Measurements from ENCODE around the gene FRG2. TPM values are rescaled to one million over a fixed set of nuclear protein-coding genes. Genes with fewer than 3 reads are reported as not detected.
"Not testable (repeated sequence)": the region's sequence is repeated elsewhere in the genome, so short reads cannot be mapped to it uniquely, and the experiment has no call there.

The FRG2 gene
- total RNA-seq, 2 experiments from 2014 or later = not detected

DNA sequence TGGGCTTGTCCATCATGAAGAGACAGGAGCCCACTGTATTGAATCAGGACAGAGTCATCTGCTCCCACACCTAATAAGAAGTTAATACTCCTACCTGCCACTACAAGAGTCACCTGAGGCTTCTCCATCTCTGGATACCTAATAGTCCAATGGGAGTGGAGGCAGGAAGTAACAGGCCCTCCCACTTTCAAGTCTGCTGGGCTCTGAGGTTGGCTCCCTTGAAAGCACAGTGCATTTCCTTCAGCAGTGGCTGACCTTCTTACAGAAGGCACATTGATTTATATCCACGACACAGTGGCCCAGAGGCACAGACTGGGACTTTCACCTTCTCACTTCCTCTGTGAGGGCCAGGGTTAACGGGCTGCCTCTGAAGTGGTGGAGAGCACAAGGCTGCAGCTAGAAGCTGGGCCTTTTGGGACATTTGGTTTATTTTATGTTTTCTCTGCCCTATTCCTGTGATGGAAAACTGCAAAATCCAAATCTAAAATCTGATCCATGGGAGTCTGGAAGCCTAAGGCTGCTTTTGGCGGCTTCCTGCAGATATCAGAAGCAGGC lies 38.1 kb downstream of the FRG2 start:
- CTCF ChIA-PET = no interaction called here
- Mint-ChIP-seq H3K4me3 (no peak overlapping the region), H3K4me1 (ENCODE audit: low read depth) (no peaks in the 10 kb centered on the region), H3K27ac (no peak overlapping the region), H3K27me3 (ENCODE audit: low read depth) (peaks cover 18% of the 10 kb centered on the region), H3K36me3 (ENCODE audit: low read depth) (no peaks in the 10 kb centered on the region), H3K9me3 (peaks cover 2% of the 10 kb centered on the region)
- no peak for DNase-seq
- intact Hi-C loops (cut with micrococcal nuclease) = no loop called here

DNA sequence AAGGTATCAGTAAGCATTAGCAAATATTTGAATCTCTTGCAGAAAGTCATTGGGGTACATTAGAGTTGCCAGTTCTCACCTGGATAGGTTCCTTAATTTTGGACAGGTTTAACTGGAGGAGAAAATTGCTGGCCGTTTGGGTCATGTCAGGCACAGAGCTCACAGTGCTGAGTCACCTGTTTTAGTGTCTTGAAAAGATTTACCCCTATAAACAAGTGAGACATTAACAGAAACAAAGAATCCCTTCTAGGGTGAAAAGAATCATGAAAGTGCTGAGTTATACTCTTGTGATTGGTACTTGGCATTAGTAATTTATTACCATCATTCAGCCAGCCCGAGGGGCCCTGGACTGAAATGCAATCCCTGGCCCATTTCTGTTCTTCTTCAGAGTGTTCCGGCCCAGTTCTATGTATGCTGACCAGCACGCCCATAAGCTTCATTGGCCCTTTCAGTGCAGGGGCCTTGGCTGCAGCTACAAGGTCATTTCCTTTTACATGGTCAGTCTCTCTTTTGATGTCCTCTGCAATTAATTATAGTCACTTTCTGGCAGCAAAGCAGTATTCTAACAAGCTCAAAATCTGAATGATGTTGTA lies 41.3 kb downstream of the FRG2 start:
- H3K9me3 Mint-ChIP-seq; CTCF ChIA-PET; H3K4me3 Mint-ChIP-seq; H3K27me3 Mint-ChIP-seq (ENCODE audit: low read depth); intact Hi-C loops (cut with micrococcal nuclease); DNase-seq; H3K36me3 Mint-ChIP-seq (ENCODE audit: low read depth); H3K4me1 Mint-ChIP-seq (ENCODE audit: low read depth); H3K27ac Mint-ChIP-seq: not testable (repeated sequence)

DNA sequence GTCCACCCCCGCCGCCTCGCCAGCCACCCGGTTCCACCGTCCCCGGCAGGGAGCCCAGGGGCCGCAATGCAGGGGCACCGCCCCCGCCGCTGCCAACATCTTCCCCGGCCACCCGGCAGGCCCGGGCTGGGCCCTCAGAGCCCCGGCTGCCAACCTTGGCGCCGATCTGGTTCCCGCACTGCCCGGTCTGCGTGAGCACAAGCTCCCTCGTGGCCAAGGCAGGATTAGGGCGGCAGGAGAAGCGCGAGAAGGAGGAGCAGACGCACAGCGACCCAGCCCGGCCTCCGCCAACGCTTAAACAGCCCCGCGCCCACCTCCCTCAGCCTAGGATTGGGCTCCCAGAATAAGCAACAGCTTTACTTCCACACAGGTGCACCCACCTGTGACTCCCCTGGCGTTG lies 42.4 kb downstream of the FRG2 start:
- H3K4me3 Mint-ChIP-seq; H3K4me1 Mint-ChIP-seq (ENCODE audit: low read depth); CTCF ChIA-PET; H3K27ac Mint-ChIP-seq; intact Hi-C loops (cut with micrococcal nuclease); H3K9me3 Mint-ChIP-seq; H3K27me3 Mint-ChIP-seq (ENCODE audit: low read depth); DNase-seq; H3K36me3 Mint-ChIP-seq (ENCODE audit: low read depth): not testable (repeated sequence)

- not testable (repeated sequence) for H3K4me3 Mint-ChIP-seq
Measured at GRCh38 chr4:189983916-189984526, 43.0 kb downstream of the FRG2 start.

GRCh38 chr4:189981970-189982369 lies 45.1 kb downstream of the FRG2 start:
- Mint-ChIP-seq H3K27me3 (ENCODE audit: low read depth) (peaks cover 5% of the 10 kb centered on the region), H3K4me1 (ENCODE audit: low read depth) (no peaks in the 10 kb centered on the region), H3K27ac (no peak overlapping the region), H3K4me3 (no peak overlapping the region), H3K36me3 (ENCODE audit: low read depth) (no peaks in the 10 kb centered on the region), H3K9me3 (peaks cover 6% of the 10 kb centered on the region)
- intact Hi-C loops (cut with micrococcal nuclease) = no loop called here
- no peak for DNase-seq
- CTCF ChIA-PET = no interaction called here

More at GRCh38 chr4:189983916-189984526, 43.0 kb downstream of the FRG2 start:
- H3K36me3 Mint-ChIP-seq (ENCODE audit: low read depth); intact Hi-C loops (cut with micrococcal nuclease); CTCF ChIA-PET; H3K27me3 Mint-ChIP-seq (ENCODE audit: low read depth); H3K4me1 Mint-ChIP-seq (ENCODE audit: low read depth); DNase-seq; H3K27ac Mint-ChIP-seq; H3K9me3 Mint-ChIP-seq: not testable (repeated sequence)

DNA sequence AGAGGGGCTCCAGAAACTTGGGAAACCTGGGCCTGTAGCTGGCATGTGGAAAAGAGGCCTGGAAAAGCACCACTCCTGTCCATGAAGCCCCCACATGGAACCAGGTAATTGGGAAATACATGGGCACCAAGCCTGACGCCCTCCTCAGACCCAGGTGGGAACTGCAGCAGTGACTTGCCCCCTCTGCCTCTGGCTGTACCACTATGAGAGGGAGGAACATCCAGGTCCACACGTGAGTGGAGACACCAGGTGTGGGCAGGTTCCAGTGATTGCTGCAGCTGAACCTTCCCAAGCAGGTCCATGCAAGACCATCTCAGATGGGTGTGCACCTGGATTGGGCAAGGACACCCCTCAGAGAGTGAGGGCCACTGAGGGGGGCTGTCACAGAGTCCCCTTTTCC lies 46.8 kb downstream of the FRG2 start:
- intact Hi-C loops (cut with micrococcal nuclease); H3K36me3 Mint-ChIP-seq (ENCODE audit: low read depth); H3K4me1 Mint-ChIP-seq (ENCODE audit: low read depth); H3K27ac Mint-ChIP-seq; H3K27me3 Mint-ChIP-seq (ENCODE audit: low read depth); H3K4me3 Mint-ChIP-seq; DNase-seq; H3K9me3 Mint-ChIP-seq; CTCF ChIA-PET: not testable (repeated sequence)

GRCh38 chr4:189979196-189980047 lies 47.6 kb downstream of the FRG2 start:
- CTCF ChIA-PET = interaction anchor here (0.6 kb wide), 1 partner anchor 25 kb away, joined by 3 read pairs; no protein-coding TSS in a partner anchor
- Mint-ChIP-seq H3K4me1 (ENCODE audit: low read depth) (no peaks in the 10 kb centered on the region), H3K36me3 (ENCODE audit: low read depth) (no peaks in the 10 kb centered on the region), H3K4me3 (no peak overlapping the region), H3K9me3 (peaks cover 6% of the 10 kb centered on the region), H3K27ac (no peak overlapping the region), H3K27me3 (ENCODE audit: low read depth) (no peaks in the 10 kb centered on the region)
- no peak for DNase-seq
- intact Hi-C loops (cut with micrococcal nuclease) = no loop called here

Other genes starting within 250 kb of the FRG2 start
- 10 to 100 TPM; 47.7 to 51.9 TPM for gene FRG1, start 86.4 kb downstream of the FRG2 start, total RNA-seq
- gene DBET, start 37.2 kb upstream of the FRG2 start, total RNA-seq = under 1 TPM in 1 of 2 experiments, not detected in 1; 0.05 TPM
- not detected for gene DUX4, start 146.5 kb upstream of the FRG2 start, total RNA-seq